ENCODE measurements around the gene CFAP57. TPM values are rescaled to one million over a fixed set of nuclear protein-coding genes. Genes with fewer than 3 reads are reported as not detected.

The CFAP57 gene
- total RNA-seq, 1 donor from 2014 or later: not detected

DNA sequence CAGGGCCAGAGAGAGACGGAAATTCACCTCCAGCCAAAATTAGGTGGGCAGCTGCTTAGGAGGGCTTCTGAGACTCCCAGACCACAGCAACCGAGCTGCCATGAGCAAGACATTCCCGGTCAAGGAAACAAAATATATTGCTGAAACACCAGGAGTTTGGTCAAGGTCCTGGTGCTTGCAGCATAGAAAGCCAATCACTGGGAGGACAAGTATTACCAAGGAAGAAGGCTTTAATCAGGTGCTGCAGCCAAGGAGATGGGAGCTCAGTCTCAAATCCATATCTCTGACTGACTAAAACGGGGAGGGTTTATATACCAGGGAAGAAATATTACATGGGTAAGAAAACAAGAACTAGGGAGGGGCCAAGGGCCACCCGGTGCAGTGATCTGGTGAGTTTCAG, 78.9 kb downstream of the CFAP57 start:
- H3K27ac ChIP-seq: no peak overlapping the region
- DNase-seq (ENCODE audit: extremely low spot score in 2 of 2): peak in 1 of 2 donors; percentile 64
- H3K27me3 ChIP-seq: no peaks in the 10 kb centered on the region
- no peaks in the 10 kb centered on the region for H3K4me1 ChIP-seq
- H3K36me3 ChIP-seq: no peaks in the 10 kb centered on the region
- intact Hi-C loops (cut with DNase I): no loop called here
- H3K4me3 ChIP-seq: no peak overlapping the region
- no peaks in the 10 kb centered on the region for H3K9me3 ChIP-seq
- TF ChIP-seq, protein P1, sequence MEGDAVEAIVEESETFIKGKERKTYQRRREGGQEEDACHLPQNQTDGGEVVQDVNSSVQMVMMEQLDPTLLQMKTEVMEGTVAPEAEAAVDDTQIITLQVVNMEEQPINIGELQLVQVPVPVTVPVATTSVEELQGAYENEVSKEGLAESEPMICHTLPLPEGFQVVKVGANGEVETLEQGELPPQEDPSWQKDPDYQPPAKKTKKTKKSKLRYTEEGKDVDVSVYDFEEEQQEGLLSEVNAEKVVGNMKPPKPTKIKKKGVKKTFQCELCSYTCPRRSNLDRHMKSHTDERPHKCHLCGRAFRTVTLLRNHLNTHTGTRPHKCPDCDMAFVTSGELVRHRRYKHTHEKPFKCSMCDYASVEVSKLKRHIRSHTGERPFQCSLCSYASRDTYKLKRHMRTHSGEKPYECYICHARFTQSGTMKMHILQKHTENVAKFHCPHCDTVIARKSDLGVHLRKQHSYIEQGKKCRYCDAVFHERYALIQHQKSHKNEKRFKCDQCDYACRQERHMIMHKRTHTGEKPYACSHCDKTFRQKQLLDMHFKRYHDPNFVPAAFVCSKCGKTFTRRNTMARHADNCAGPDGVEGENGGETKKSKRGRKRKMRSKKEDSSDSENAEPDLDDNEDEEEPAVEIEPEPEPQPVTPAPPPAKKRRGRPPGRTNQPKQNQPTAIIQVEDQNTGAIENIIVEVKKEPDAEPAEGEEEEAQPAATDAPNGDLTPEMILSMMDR (IDR thresholded peaks at IDR 0.05): no peak
- TF ChIP-seq POLR2A (IDR thresholded peaks at IDR 0.05): no peak
- TF ChIP-seq POLR2AphosphoS5 (IDR thresholded peaks at IDR 0.05; ENCODE audit: insufficient read depth in 1 of 2, low read depth in 1 of 2): no peak

DNA sequence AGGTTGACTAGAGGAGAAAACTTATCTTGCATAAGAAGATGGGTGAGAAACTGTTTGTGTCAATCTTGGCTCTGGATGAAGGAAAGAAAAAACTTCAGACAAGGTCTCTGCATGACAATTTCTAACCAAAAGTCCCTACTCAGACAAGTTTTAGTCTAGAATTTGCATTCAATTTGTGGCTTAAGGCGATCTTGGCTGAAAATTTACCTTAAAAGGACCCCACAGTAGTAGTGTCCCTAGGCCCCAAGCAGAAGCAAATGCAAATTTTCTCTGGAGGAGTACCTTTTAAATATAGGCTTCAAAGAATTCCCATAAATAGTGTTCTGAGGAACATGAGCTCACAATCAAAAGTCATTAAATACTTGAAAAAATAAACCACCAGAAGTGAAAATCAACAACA, 80.1 kb downstream of the CFAP57 start:
- Histone ChIP-seq H3K9me3 (no peaks in the 10 kb centered on the region), H3K4me3 (no peak overlapping the region), H3K4me1 (no peaks in the 10 kb centered on the region), H3K27me3 (no peaks in the 10 kb centered on the region), H3K27ac (no peak overlapping the region), H3K36me3 (no peaks in the 10 kb centered on the region)
- intact Hi-C loops (cut with DNase I): no loop called here
- TF ChIP-seq POLR2AphosphoS5 (IDR thresholded peaks at IDR 0.05; ENCODE audit: insufficient read depth in 1 of 2, low read depth in 1 of 2) (no peak), POLR2A (IDR thresholded peaks at IDR 0.05) (no peak)
- TF ChIP-seq, protein P1 (IDR thresholded peaks at IDR 0.05): no peak
- DNase-seq (ENCODE audit: extremely low spot score in 2 of 2): no peak

DNA sequence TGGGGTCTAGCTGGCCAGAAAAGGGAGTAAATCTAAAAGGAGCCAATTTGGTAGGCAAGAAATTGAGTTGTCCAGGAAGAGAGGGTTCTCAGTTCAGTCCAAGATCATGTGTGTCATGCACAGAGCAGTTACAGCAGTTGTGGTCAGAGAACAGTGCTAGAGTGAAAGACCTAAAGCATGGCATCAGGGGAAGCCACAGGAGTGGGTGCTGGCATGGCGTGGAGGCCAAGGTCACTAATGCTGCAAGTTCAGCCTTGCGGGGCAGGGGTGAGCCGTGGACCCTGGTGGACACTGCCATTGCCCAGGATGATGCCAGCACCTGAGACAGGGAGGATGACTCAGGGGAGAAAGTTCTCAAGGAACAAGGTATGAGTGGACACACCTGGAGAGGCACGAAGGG, 81.0 kb downstream of the CFAP57 start:
- Histone ChIP-seq H3K27ac (no peak overlapping the region), H3K27me3 (no peaks in the 10 kb centered on the region), H3K9me3 (no peaks in the 10 kb centered on the region), H3K4me1 (no peaks in the 10 kb centered on the region), H3K36me3 (no peaks in the 10 kb centered on the region), H3K4me3 (no peak overlapping the region)
- peak in 1 of 2 donors; percentile 64 for DNase-seq (ENCODE audit: extremely low spot score in 2 of 2)
- intact Hi-C loops (cut with DNase I): no loop called here
- TF ChIP-seq, protein P1 (IDR thresholded peaks at IDR 0.05): no peak
- TF ChIP-seq POLR2AphosphoS5 (IDR thresholded peaks at IDR 0.05; ENCODE audit: insufficient read depth in 1 of 2, low read depth in 1 of 2): no peak

DNA sequence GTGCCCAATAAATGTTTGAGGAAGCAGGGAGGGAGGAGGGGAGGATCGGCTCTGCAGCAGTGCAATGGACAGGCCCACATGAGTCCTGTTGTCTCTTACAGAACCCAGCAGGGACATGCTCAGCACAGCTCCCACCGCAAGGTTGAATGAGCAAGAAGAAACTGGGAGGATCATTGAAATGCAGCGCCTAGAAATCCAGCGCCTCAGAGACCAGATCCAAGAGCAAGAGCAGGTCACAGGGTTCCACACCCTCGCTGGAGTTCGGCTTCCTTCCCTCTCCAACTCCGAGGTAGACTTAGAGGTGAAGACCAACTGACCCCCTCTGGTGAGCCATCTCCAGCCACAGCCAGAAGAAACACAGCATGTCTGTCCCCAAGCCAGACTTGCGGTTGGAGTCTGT, 81.7 kb downstream of the CFAP57 start:
- TF ChIP-seq, protein P1 (IDR thresholded peaks at IDR 0.05): no peak
- TF ChIP-seq POLR2AphosphoS5 (IDR thresholded peaks at IDR 0.05; ENCODE audit: insufficient read depth in 1 of 2, low read depth in 1 of 2) (no peak), POLR2A (IDR thresholded peaks at IDR 0.05) (no peak)
- Histone ChIP-seq H3K27me3 (no peaks in the 10 kb centered on the region), H3K36me3 (no peaks in the 10 kb centered on the region), H3K4me3 (no peak overlapping the region), H3K9me3 (no peaks in the 10 kb centered on the region), H3K4me1 (no peaks in the 10 kb centered on the region), H3K27ac (no peak overlapping the region)
- DNase-seq (ENCODE audit: extremely low spot score in 2 of 2): peak in 1 of 2 donors; percentile 62
- intact Hi-C loops (cut with DNase I): no loop called here

DNA sequence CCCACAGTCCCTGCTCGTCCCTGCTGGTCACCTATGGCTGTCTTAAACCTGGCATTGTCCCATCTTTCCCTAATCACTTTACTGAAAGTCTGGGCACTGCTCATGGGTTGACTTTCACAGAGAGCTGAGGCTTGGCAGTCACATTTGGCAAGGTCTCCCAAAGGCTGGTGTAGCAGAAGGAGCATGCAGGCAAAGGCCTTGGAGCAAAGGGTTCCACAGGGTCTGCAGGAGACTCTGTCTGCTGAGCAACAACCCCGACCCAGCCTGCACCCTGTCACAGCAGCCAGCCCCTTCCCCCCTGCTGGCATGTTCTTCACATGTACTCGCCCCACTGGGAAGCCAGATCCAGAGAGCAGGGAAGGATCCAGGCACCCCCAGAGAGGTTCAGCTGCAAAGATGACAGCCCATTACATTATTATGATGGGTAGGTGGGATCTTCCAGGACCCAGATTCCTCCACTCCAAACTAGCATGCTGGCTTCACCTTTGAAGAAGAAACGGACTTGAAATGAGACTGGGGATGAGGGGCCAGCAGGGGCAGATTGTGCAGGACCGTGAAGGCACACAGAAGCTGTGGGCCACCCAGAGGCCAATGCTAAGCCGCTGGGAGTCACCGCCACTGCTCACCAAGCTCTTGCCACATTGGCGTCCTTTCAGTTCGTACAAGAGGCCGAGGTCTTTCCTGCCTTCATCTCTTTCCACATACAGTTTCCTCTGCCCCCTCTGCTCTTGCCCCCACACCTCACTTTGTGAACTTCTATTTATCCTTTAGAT, 83.5 kb downstream of the CFAP57 start:
- Histone ChIP-seq H3K36me3 (no peaks in the 10 kb centered on the region), H3K4me3 (no peak overlapping the region), H3K4me1 (no peaks in the 10 kb centered on the region), H3K27ac (no peak overlapping the region), H3K27me3 (no peaks in the 10 kb centered on the region), H3K9me3 (no peaks in the 10 kb centered on the region)
- peak in 1 of 2 donors; percentile 40 for DNase-seq (ENCODE audit: extremely low spot score in 2 of 2)
- TF ChIP-seq, protein P1 (IDR thresholded peaks at IDR 0.05): no peak
- TF ChIP-seq POLR2AphosphoS5 (IDR thresholded peaks at IDR 0.05; ENCODE audit: insufficient read depth in 1 of 2, low read depth in 1 of 2): no peak
- TF ChIP-seq POLR2A (IDR thresholded peaks at IDR 0.05): no peak
- intact Hi-C loops (cut with DNase I): no loop called here

Measured in vagina (tissue), 2 donors.